ENCODE measurements around the gene TMC7. TPM values are rescaled to one million over a fixed set of nuclear protein-coding genes. Genes with fewer than 3 reads are reported as not detected.

Gene TMC7
- total RNA-seq, 1 donor from 2014 or later: 2.5 TPM

- Mint-ChIP-seq H3K4me1 (ENCODE audit: low read depth, unreplicated experiment) (no peaks in the 10 kb centered on the region), H3K27me3 (ENCODE audit: unreplicated experiment) (peaks cover 3% of the 10 kb centered on the region), H3K27ac (ENCODE audit: unreplicated experiment) (no peak overlapping the region), H3K9me3 (ENCODE audit: unreplicated experiment) (no peaks in the 10 kb centered on the region), H3K36me3 (ENCODE audit: unreplicated experiment) (peaks cover 9% of the 10 kb centered on the region), H3K4me3 (ENCODE audit: unreplicated experiment) (no peak overlapping the region)
- no peak for TF ChIP-seq CTCF (IDR thresholded peaks at IDR 0.05; ENCODE audit: partially characterized antibody, unreplicated experiment)
- no peak for DNase-seq
These were observed 111.0 kb downstream of the TMC7 start for GRCh38 chr16:19094542-19095365.

GRCh38 chr16:19095654-19096053 is 111.9 kb downstream of the TMC7 start:
- Mint-ChIP-seq H3K27me3 (ENCODE audit: unreplicated experiment) (peaks cover 3% of the 10 kb centered on the region), H3K9me3 (ENCODE audit: unreplicated experiment) (no peaks in the 10 kb centered on the region), H3K27ac (ENCODE audit: unreplicated experiment) (no peak overlapping the region), H3K4me1 (ENCODE audit: low read depth, unreplicated experiment) (no peaks in the 10 kb centered on the region), H3K36me3 (ENCODE audit: unreplicated experiment) (peaks cover 9% of the 10 kb centered on the region), H3K4me3 (ENCODE audit: unreplicated experiment) (no peak overlapping the region)
- no peak for DNase-seq
- TF ChIP-seq CTCF (IDR thresholded peaks at IDR 0.05; ENCODE audit: partially characterized antibody, unreplicated experiment): no peak

- peaks cover 4% of the 10 kb centered on the region for H3K9me3 Mint-ChIP-seq (ENCODE audit: unreplicated experiment)
- no peak for TF ChIP-seq CTCF (IDR thresholded peaks at IDR 0.05; ENCODE audit: partially characterized antibody, unreplicated experiment)
- peaks cover 2% of the 10 kb centered on the region for H3K27me3 Mint-ChIP-seq (ENCODE audit: unreplicated experiment)
- no peaks in the 10 kb centered on the region for H3K4me1 Mint-ChIP-seq (ENCODE audit: low read depth, unreplicated experiment)
- DNase-seq: no peak
- no peak overlapping the region for H3K4me3 Mint-ChIP-seq (ENCODE audit: unreplicated experiment)
- no peak overlapping the region for H3K27ac Mint-ChIP-seq (ENCODE audit: unreplicated experiment)
- peaks cover 5% of the 10 kb centered on the region for H3K36me3 Mint-ChIP-seq (ENCODE audit: unreplicated experiment)
These were observed 114.4 kb downstream of the TMC7 start for GRCh38 chr16:19098173-19098572.

GRCh38 chr16:19102187-19102872 is 118.6 kb downstream of the TMC7 start:
- DNase-seq: no peak
- no peak overlapping the region for H3K27ac Mint-ChIP-seq (ENCODE audit: unreplicated experiment)
- H3K9me3 Mint-ChIP-seq (ENCODE audit: unreplicated experiment): peaks cover 4% of the 10 kb centered on the region
- H3K4me3 Mint-ChIP-seq (ENCODE audit: unreplicated experiment): no peak overlapping the region
- no peaks in the 10 kb centered on the region for H3K4me1 Mint-ChIP-seq (ENCODE audit: low read depth, unreplicated experiment)
- no peak for TF ChIP-seq CTCF (IDR thresholded peaks at IDR 0.05; ENCODE audit: partially characterized antibody, unreplicated experiment)
- H3K36me3 Mint-ChIP-seq (ENCODE audit: unreplicated experiment): peaks cover 5% of the 10 kb centered on the region
- H3K27me3 Mint-ChIP-seq (ENCODE audit: unreplicated experiment): peaks cover 2% of the 10 kb centered on the region

GRCh38 chr16:19104607-19105006 is 120.9 kb downstream of the TMC7 start:
- no peak overlapping the region for H3K27ac Mint-ChIP-seq (ENCODE audit: unreplicated experiment)
- TF ChIP-seq CTCF (IDR thresholded peaks at IDR 0.05; ENCODE audit: partially characterized antibody, unreplicated experiment): no peak
- no peaks in the 10 kb centered on the region for H3K36me3 Mint-ChIP-seq (ENCODE audit: unreplicated experiment)
- DNase-seq: no peak
- no peaks in the 10 kb centered on the region for H3K4me1 Mint-ChIP-seq (ENCODE audit: low read depth, unreplicated experiment)
- peaks cover 4% of the 10 kb centered on the region for H3K9me3 Mint-ChIP-seq (ENCODE audit: unreplicated experiment)
- H3K27me3 Mint-ChIP-seq (ENCODE audit: unreplicated experiment): peaks cover 2% of the 10 kb centered on the region
- no peak overlapping the region for H3K4me3 Mint-ChIP-seq (ENCODE audit: unreplicated experiment)

Measured in glutamatergic neuron (in vitro differentiated cells).